HG03025 (cell line): ENCODE data around the gene IFNLR1.

Experiments
- ATAC-seq: cut with Tn5 transposase; IDR thresholded peaks from one replicate; pipeline ENCODE4 v1.9.1; 2021; ENCODE audit warnings: mild to moderate bottlenecking, moderate library complexity; ENCODE audit not compliant: unreplicated experiment, low FRiP score

Gene IFNLR1

GRCh38 chr1:24180676-24181075, 6.4 kb downstream of the IFNLR1 start:
- ATAC-seq, result no peak

- ATAC-seq, result no peak
These were observed 7.7 kb downstream of the IFNLR1 start for GRCh38 chr1:24179251-24179840.

GRCh38 chr1:24178407-24178806, 8.7 kb downstream of the IFNLR1 start:
- ATAC-seq, result no peak

- no peak for ATAC-seq
These were observed 9.9 kb downstream of the IFNLR1 start for GRCh38 chr1:24177161-24177560.

- no peak for ATAC-seq
These were observed 11.9 kb downstream of the IFNLR1 start for GRCh38 chr1:24175033-24175755.

GRCh38 chr1:24173638-24174575, 13.2 kb downstream of the IFNLR1 start:
- ATAC-seq, result no peak

GRCh38 chr1:24172598-24172997, 14.5 kb downstream of the IFNLR1 start:
- ATAC-seq, result no peak

- no peak for ATAC-seq
These were observed 17.8 kb downstream of the IFNLR1 start for GRCh38 chr1:24169286-24169685.

GRCh38 chr1:24168245-24168644, 18.8 kb downstream of the IFNLR1 start:
- no peak for ATAC-seq

GRCh38 chr1:24167008-24167407, 20.1 kb downstream of the IFNLR1 start:
- ATAC-seq, result no peak

GRCh38 chr1:24165500-24165899, 21.6 kb downstream of the IFNLR1 start:
- no peak for ATAC-seq

GRCh38 chr1:24164004-24164403, 23.1 kb downstream of the IFNLR1 start:
- ATAC-seq, result no peak

GRCh38 chr1:24162201-24162600, 24.9 kb downstream of the IFNLR1 start:
- no peak for ATAC-seq

- no peak for ATAC-seq
These were observed 25.8 kb downstream of the IFNLR1 start for GRCh38 chr1:24161270-24161669.

- ATAC-seq, result no peak
These were observed 27.7 kb downstream of the IFNLR1 start for GRCh38 chr1:24159366-24159765.

GRCh38 chr1:24157918-24158481, 29.1 kb downstream of the IFNLR1 start:
- ATAC-seq, result no peak

- no peak for ATAC-seq
These were observed 30.4 kb downstream of the IFNLR1 start for GRCh38 chr1:24156542-24157260.

- no peak for ATAC-seq
These were observed 31.9 kb downstream of the IFNLR1 start for GRCh38 chr1:24155011-24155782.

- ATAC-seq, result no peak
These were observed 32.9 kb downstream of the IFNLR1 start for GRCh38 chr1:24154215-24154614.
